ENCODE results near the gene P2RY12.

DNA sequence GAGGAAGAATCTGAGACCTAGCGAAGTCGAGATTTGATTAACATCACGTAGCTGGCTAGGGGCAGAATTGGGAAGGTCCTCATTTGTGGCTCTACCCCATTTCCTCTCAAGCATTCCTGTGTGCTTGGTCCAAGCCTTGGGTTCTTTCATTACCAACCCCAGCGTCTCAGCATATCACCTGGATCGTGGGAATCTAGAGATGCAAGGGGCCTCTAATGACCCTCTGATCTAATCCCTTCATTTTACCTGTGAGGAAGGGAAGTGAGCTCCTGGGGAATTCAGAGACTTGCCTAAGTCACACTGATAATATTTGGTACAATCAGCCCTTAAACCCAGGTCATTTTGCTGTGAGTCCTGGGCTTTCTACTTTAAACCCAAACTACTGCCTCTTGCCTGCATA, 70.0 kb downstream of the P2RY12 start:
- TF ChIP-seq, protein P1, sequence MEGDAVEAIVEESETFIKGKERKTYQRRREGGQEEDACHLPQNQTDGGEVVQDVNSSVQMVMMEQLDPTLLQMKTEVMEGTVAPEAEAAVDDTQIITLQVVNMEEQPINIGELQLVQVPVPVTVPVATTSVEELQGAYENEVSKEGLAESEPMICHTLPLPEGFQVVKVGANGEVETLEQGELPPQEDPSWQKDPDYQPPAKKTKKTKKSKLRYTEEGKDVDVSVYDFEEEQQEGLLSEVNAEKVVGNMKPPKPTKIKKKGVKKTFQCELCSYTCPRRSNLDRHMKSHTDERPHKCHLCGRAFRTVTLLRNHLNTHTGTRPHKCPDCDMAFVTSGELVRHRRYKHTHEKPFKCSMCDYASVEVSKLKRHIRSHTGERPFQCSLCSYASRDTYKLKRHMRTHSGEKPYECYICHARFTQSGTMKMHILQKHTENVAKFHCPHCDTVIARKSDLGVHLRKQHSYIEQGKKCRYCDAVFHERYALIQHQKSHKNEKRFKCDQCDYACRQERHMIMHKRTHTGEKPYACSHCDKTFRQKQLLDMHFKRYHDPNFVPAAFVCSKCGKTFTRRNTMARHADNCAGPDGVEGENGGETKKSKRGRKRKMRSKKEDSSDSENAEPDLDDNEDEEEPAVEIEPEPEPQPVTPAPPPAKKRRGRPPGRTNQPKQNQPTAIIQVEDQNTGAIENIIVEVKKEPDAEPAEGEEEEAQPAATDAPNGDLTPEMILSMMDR (IDR thresholded peaks at IDR 0.05) = no peak
- TF ChIP-seq POLR2A (IDR thresholded peaks at IDR 0.05) = no peak
